GM12878 (cell line): Measurements from ENCODE around the gene HERC2. TPM values are rescaled to one million over a fixed set of nuclear protein-coding genes. Genes with fewer than 3 reads are reported as not detected.
"Not testable (repeated sequence)": the region's sequence is repeated elsewhere in the genome, so short reads cannot be mapped to it uniquely, and the experiment has no call there.

Experiments
- ATAC-seq: fragments of 200-7000 bp; cut with Tn5 transposase; 3 replicates; pipeline ENCODE4 v1.9.1; 2020; ENCODE audit warnings: mild to moderate bottlenecking, moderate library complexity
- Bru-seq: library from RNA; stranded (reverse); fragments of 400-500 nt; gene quantifications from one replicate; lab custom pipeline; 2021; lab: Mats Ljungman, UMichigan
- BruChase-seq, 2 experiments: library from RNA; stranded (reverse); fragments of 400-500 nt; gene quantifications; one replicate each; lab custom pipeline; 2021; lab: Mats Ljungman, UMichigan
- BruUV-seq: library from RNA; stranded (reverse); fragments of 400-500 nt; replicated peaks from 2 replicates; lab custom pipeline; 2021; lab: Mats Ljungman, UMichigan
- CTCF ChIA-PET: fragments of 300-600 bp; sonication (Branson Sonifier 250); formaldehyde crosslinking; extraction: SDS; loops from one replicate; lab custom pipeline; 2021; ENCODE audit warnings: inconsistent platforms; lab: Yijun Ruan, JAX
- POLR2A ChIA-PET: fragments of 350-600 bp; formaldehyde crosslinking; extraction: SDS; loops from one replicate; lab custom pipeline; 2021; ENCODE audit warnings: inconsistent platforms; lab: Charles Lee
- RAD21 ChIA-PET: fragments of 300-600 bp; sonication (Branson Sonifier 250); formaldehyde crosslinking; loops from one replicate; lab custom pipeline; 2023; ENCODE audit warnings: antibody characterized with exemption; ENCODE audit not compliant: unreplicated experiment; lab: Charles Lee
- SMC1A ChIA-PET: fragments of 300-600 bp; sonication (Branson Sonifier 250); formaldehyde crosslinking; loops from one replicate; lab custom pipeline; 2023; ENCODE audit not compliant: unreplicated experiment, uncharacterized antibody; lab: Charles Lee
- DNase-seq: peaks from one replicate; pipeline ENCODE4 v3.0.0-alpha.2; 2011; ENCODE audit warnings: low read depth, low spot score
- FAIRE-seq: peaks from 3 replicates; lab custom pipeline; 2011; peaks lifted over from hg19 to GRCh38; lab: Jason Lieb, UNC
- H2AFZ ChIP-seq: 2 replicates; pipeline ENCODE4 v1.6.0; 2011; ENCODE audit warnings: low read depth, low read length, control low read depth; ENCODE audit not compliant: control insufficient read depth
- H3K27ac ChIP-seq: 2 replicates; pipeline ENCODE4 v1.5.1; 2011; ENCODE audit warnings: control low read depth; ENCODE audit not compliant: control insufficient read depth, insufficient read depth
- H3K27me3 ChIP-seq, 2 experiments: replicated peaks in 1 of 2; 2 replicates each; pipeline versions ENCODE4 v1.6.0 to v1.6.1; 2011; ENCODE audit warnings: low read length in 1 of 2; ENCODE audit not compliant: control insufficient read depth in 2 of 2, insufficient read depth in 2 of 2
- H3K36me3 ChIP-seq, 2 experiments: 2 replicates each; pipeline ENCODE4 v1.5.1; 2011; ENCODE audit warnings: low read length in 1 of 2; ENCODE audit not compliant: control insufficient read depth in 2 of 2, insufficient read depth in 2 of 2
- H3K4me1 ChIP-seq: 2 replicates; pipeline ENCODE4 v1.6.1; 2011; ENCODE audit warnings: mild to moderate bottlenecking, low read length, moderate library complexity, mixed read lengths; ENCODE audit not compliant: control insufficient read depth, insufficient read depth
- H3K4me2 ChIP-seq: 2 replicates; pipeline ENCODE4 v1.6.0; 2011; ENCODE audit warnings: control low read depth; ENCODE audit not compliant: control insufficient read depth, insufficient read depth
- H3K4me3 ChIP-seq: fragments of 200-600 bp; sonication (generic); 2 replicates; pipeline ENCODE4 v1.5.1; 2016
- H3K79me2 ChIP-seq: 2 replicates; pipeline ENCODE4 v1.6.0; 2011; ENCODE audit warnings: low read length; ENCODE audit not compliant: control insufficient read depth, insufficient read depth
- H3K9ac ChIP-seq: 2 replicates; pipeline ENCODE4 v1.8.0; 2011; ENCODE audit warnings: low read length, control low read depth, mixed read lengths; ENCODE audit not compliant: control insufficient read depth, insufficient read depth
- H3K9me3 ChIP-seq: replicated peaks from 3 replicates; pipeline ENCODE4 v1.5.1; 2011; ENCODE audit warnings: mild to moderate bottlenecking, low read length; ENCODE audit not compliant: control insufficient read depth, insufficient read depth
- H4K20me1 ChIP-seq: 2 replicates; pipeline ENCODE4 v1.6.0; 2011; ENCODE audit not compliant: control insufficient read depth, insufficient read depth
- WGBS: methylation state at CpG from one replicate; pipeline ENCODE4 v1.1.6; 2016; ENCODE audit warnings: low lambda C conversion rate; ENCODE audit not compliant: insufficient replicate concordance, insufficient coverage; ENCODE audit errors: missing lambda C conversion rate; 5-methylcytosine and 5-hydroxymethylcytosine counted together
- in situ Hi-C: fragments of 300-500 bp; cut with MboI; formaldehyde crosslinking; loops from 9 replicates; pipeline ENCODE4 v1.14.3; 2018; ENCODE audit warnings: mixed read lengths
- intact Hi-C: fragments of 100-400 bp; cut with micrococcal nuclease; formaldehyde crosslinking; loops from one replicate; pipeline ENCODE4 v1.14.2; 2022; ENCODE audit not compliant: unreplicated experiment
- long read RNA-seq, 2 experiments: library from polyadenylated mRNA; unstranded; transcript quantifications; one replicate each; pipeline ENCODE4 v2.0.0, GENCODE V29; 2019 to 2020
- polyA minus RNA-seq, 3 experiments: library from RNA; depleted of rRNA, polyadenylated mRNA; stranded (reverse); fragments of >200 nt; gene quantifications; 2 replicates each; pipeline ENCODE4 v1.2.3, GENCODE V29; 2011
- polyA plus RNA-seq, 11 experiments: library from polyadenylated mRNA; depleted of rRNA in 4 of 11; unstranded in 6 of 11; stranded (reverse) in 5 of 11; fragments of >200 nt; fragmentation: Nextera tagmentation in 4 of 11; fragmentation: Illumina TruSeq in 1 of 11; extraction: Ambion mirVana in 4 of 11; extraction: Trizol in 1 of 11; gene quantifications; 1 replicate in 1 of 11; 2 replicates in 10 of 11; pipeline versions ENCODE4 v1.2.1 to v1.2.3, GENCODE V29; 2011 to 2016; ENCODE audit warnings: inconsistent platforms in 2 of 11, missing spikeins in 2 of 11, low read depth in 1 of 11
- total RNA-seq, 4 experiments: library from RNA; depleted of rRNA in 3 of 4; stranded (reverse); fragments of >200 nt in 3 of 4; fragmentation: Illumina TruSeq in 1 of 4; extraction: Trizol in 1 of 4; gene quantifications; 2 replicates each; pipeline versions ENCODE4 v1.2.1 to v1.2.3, GENCODE V29; 2013 to 2021

Gene HERC2
- 119 and 124 TPM in 2 replicates for total RNA-seq (2013; cell fraction: nucleolus; rRNA removed)
- total RNA-seq (2014; rRNA removed) (28.2 and 29.8 TPM in 2 replicates), total RNA-seq (2014; rRNA removed; fragmentation: Illumina TruSeq; extraction: Trizol) (18.5 and 19.7 TPM in 2 replicates), total RNA-seq (2021) (39.0 and 39.8 TPM in 2 replicates), polyA plus RNA-seq (2011; rRNA removed) (8.7 and 12.8 TPM in 2 replicates), polyA plus RNA-seq (2014; fragmentation: Illumina TruSeq; extraction: Trizol) (21.2 and 35.7 TPM in 2 replicates), polyA plus RNA-seq (2014; fragmentation: Nextera tagmentation; extraction: Ambion mirVana) (1 to 10 TPM; 6.1 to 8.0 TPM), polyA plus RNA-seq (2014; rRNA removed) (23.7 and 27.1 TPM in 2 replicates), polyA plus RNA-seq (2016; fragmentation: Nextera tagmentation; extraction: Ambion mirVana) (10 to 100 TPM; 24.3 to 31.2 TPM), polyA minus RNA-seq (2011; rRNA and poly(A)+ RNA removed) (21.5 and 38.2 TPM in 2 replicates), Bru-seq, nascent RNA (percentile 71 among the genes with signal in this experiment), BruChase-seq, experiment 1, labeled RNA remaining after a 6-hour chase (percentile 80 among the genes with signal in this experiment), BruChase-seq, experiment 2, labeled RNA remaining after a 2-hour chase (percentile 75 among the genes with signal in this experiment)
- 10.7 TPM for polyA plus RNA-seq (2011; ENCODE audit: low read depth)
- polyA plus RNA-seq (2011; cell fraction: cytosol; rRNA removed) = 17.1 and 21.9 TPM in 2 replicates
- polyA plus RNA-seq (2011; cell fraction: nucleus; rRNA removed) = 54.6 and 71.7 TPM in 2 replicates
- polyA plus RNA-seq (2012) = 19.3 and 20.3 TPM in 2 replicates
- 15.4 and 16.6 TPM in 2 replicates for polyA minus RNA-seq (2011; cell fraction: cytosol; rRNA and poly(A)+ RNA removed)
- polyA minus RNA-seq (2011; cell fraction: nucleus; rRNA and poly(A)+ RNA removed) = 30.1 and 59.3 TPM in 2 replicates
- long read RNA-seq, experiment 1, partial matches to known transcripts = 9 of 15 reads
- long read RNA-seq, experiment 1, other reads (novel, unspliced or antisense) = 4 of 15 reads
- long read RNA-seq, experiment 2, partial matches to known transcripts = 17 of 19 reads
- long read RNA-seq, experiment 2, other reads (novel, unspliced or antisense) = 1 of 19 reads

- H3K4me2 ChIP-seq, POLR2A ChIA-PET, H3K9me3 ChIP-seq, H4K20me1 ChIP-seq, RAD21 ChIA-PET, DNase-seq, H3K4me1 ChIP-seq, H3K9ac ChIP-seq, CTCF ChIA-PET, ATAC-seq, SMC1A ChIA-PET, in situ Hi-C loops, H3K79me2 ChIP-seq, H3K36me3 ChIP-seq, FAIRE-seq, BruUV-seq, intact Hi-C loops, H3K27me3 ChIP-seq: not testable (repeated sequence)
- Histone ChIP-seq H2AFZ (0 out of 2 replicates have a peak within 1 kb of the TSS, but pooled peaks have one; percentile 17), H3K4me3 (peak within 1 kb of the TSS; percentile 71), H3K27ac (peak within 1 kb of the TSS; percentile 48; the same call in 1 of the 2 replicates)
- no CpG with 5 or more reads among the region's 52 CpGs for WGBS
Measured at GRCh38 chr15:28322129-28322588, at the start of gene HERC2. HERC2 (minus strand) TSS chr15:28322179; CDS start chr15:28321433, 746 bp downstream.

- ATAC-seq, H3K4me2 ChIP-seq, intact Hi-C loops, H3K9me3 ChIP-seq, H3K27me3 ChIP-seq, H4K20me1 ChIP-seq, SMC1A ChIA-PET, H3K36me3 ChIP-seq, H3K9ac ChIP-seq, H3K79me2 ChIP-seq, RAD21 ChIA-PET, H2AFZ ChIP-seq, H3K27ac ChIP-seq, POLR2A ChIA-PET, BruUV-seq, H3K4me3 ChIP-seq, DNase-seq, CTCF ChIA-PET, in situ Hi-C loops, FAIRE-seq, H3K4me1 ChIP-seq: not testable (repeated sequence)
- 55% methylated on average over 7 of the region's 17 CpGs for WGBS
Measured at GRCh38 chr15:28365502-28365901, 43.5 kb upstream of the HERC2 start.

GRCh38 chr15:28357984-28358383 lies 36.0 kb upstream of the HERC2 start, which contains the start of gene GOLGA6L24:
GOLGA6L24 (minus strand) TSS chr15:28358084; CDS start chr15:28358023, 61 bp downstream.
- in situ Hi-C loops, H3K27ac ChIP-seq, H3K9me3 ChIP-seq, H3K27me3 ChIP-seq, RAD21 ChIA-PET, H3K4me3 ChIP-seq, intact Hi-C loops, H3K9ac ChIP-seq, H3K79me2 ChIP-seq, ATAC-seq, SMC1A ChIA-PET, H2AFZ ChIP-seq, DNase-seq, FAIRE-seq, H3K4me1 ChIP-seq, H3K36me3 ChIP-seq, CTCF ChIA-PET, H4K20me1 ChIP-seq, POLR2A ChIA-PET, BruUV-seq, H3K4me2 ChIP-seq: not testable (repeated sequence)
- no CpG with 5 or more reads among the region's 7 CpGs for WGBS
